GM23338 (cell line): ENCODE results near the gene GAL3ST2.

Source experiments
- EZH2 ChIP-seq: fragments of 200-600 bp; sonication (generic); IDR thresholded peaks from one replicate; pipeline ENCODE4 v1.8.0; 2017; ENCODE audit warnings: antibody characterized with exemption, mild to moderate bottlenecking, low read depth; ENCODE audit not compliant: unreplicated experiment
- EZH2phosphoT487 ChIP-seq: fragments of 200-600 bp; sonication (generic); IDR thresholded peaks from one replicate; pipeline ENCODE4 v1.8.1; 2018; ENCODE audit warnings: antibody characterized with exemption; ENCODE audit not compliant: unreplicated experiment
- JUNB ChIP-seq: IDR thresholded peaks from one replicate; pipeline ENCODE4 v1.6.1; 2016; ENCODE audit warnings: antibody characterized with exemption; ENCODE audit not compliant: unreplicated experiment
- POLR2AphosphoS5 ChIP-seq: IDR thresholded peaks from 2 replicates; pipeline ENCODE4 v1.6.1; 2016; ENCODE audit warnings: antibody characterized with exemption, low read depth
- TF ChIP-seq, protein P1 (sequence below), 2 experiments: fragments of 200-600 bp in 1 of 2; sonication (generic) in 1 of 2; conservative IDR thresholded peaks; 2 replicates each; pipeline versions ENCODE4 v1.5.1 to v1.6.1; 2016 to 2017; ENCODE audit warnings: antibody characterized with exemption in 2 of 2, low read depth in 2 of 2, mild to moderate bottlenecking in 2 of 2, moderate library complexity in 1 of 2
- TF ChIP-seq, protein P2 (sequence below): fragments of 250-450 bp; sonication (Bioruptor Pico); IDR thresholded peaks from 2 replicates; pipeline ENCODE4 v1.5.0; 2020; ENCODE audit warnings: mild to moderate bottlenecking, moderate library complexity

DNA sequence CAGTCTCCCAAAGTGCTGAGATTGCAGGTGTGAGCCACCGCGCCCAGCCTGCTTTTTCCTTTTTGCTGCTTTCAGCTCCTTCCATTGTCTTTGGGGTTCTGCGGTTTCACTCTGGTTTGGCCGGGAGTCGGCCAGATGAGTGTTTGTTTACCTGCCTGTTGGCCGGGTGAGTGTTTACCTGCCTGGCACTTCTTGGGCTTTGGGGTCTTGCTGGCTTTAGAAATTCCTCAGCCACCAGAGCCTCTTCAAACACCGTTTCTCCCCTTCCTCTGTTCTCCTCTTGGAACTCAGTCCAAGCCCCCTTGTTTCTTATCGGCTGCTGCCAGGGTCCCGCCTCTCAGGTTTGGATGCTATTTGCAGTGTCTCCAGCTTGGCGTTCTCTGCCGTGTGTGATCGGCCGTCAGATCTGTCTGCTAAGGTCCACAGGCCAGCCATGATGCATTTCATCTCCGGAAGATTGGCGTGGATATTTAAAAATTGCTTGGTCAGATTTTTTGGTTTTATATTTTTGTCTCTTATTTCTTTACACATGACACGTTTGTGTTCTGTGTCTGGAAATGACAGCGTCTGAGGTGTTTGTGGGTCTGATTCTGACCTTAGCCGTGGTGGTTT lies 14.2 kb upstream of the GAL3ST2 start:
- no peak for TF ChIP-seq EZH2
- TF ChIP-seq, protein P1, sequence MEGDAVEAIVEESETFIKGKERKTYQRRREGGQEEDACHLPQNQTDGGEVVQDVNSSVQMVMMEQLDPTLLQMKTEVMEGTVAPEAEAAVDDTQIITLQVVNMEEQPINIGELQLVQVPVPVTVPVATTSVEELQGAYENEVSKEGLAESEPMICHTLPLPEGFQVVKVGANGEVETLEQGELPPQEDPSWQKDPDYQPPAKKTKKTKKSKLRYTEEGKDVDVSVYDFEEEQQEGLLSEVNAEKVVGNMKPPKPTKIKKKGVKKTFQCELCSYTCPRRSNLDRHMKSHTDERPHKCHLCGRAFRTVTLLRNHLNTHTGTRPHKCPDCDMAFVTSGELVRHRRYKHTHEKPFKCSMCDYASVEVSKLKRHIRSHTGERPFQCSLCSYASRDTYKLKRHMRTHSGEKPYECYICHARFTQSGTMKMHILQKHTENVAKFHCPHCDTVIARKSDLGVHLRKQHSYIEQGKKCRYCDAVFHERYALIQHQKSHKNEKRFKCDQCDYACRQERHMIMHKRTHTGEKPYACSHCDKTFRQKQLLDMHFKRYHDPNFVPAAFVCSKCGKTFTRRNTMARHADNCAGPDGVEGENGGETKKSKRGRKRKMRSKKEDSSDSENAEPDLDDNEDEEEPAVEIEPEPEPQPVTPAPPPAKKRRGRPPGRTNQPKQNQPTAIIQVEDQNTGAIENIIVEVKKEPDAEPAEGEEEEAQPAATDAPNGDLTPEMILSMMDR (conservative IDR thresholded peaks at IDR 0.05; ENCODE audit: low read depth in 2 of 2), result no peak
- no peak for TF ChIP-seq JUNB
- TF ChIP-seq, protein P2, sequence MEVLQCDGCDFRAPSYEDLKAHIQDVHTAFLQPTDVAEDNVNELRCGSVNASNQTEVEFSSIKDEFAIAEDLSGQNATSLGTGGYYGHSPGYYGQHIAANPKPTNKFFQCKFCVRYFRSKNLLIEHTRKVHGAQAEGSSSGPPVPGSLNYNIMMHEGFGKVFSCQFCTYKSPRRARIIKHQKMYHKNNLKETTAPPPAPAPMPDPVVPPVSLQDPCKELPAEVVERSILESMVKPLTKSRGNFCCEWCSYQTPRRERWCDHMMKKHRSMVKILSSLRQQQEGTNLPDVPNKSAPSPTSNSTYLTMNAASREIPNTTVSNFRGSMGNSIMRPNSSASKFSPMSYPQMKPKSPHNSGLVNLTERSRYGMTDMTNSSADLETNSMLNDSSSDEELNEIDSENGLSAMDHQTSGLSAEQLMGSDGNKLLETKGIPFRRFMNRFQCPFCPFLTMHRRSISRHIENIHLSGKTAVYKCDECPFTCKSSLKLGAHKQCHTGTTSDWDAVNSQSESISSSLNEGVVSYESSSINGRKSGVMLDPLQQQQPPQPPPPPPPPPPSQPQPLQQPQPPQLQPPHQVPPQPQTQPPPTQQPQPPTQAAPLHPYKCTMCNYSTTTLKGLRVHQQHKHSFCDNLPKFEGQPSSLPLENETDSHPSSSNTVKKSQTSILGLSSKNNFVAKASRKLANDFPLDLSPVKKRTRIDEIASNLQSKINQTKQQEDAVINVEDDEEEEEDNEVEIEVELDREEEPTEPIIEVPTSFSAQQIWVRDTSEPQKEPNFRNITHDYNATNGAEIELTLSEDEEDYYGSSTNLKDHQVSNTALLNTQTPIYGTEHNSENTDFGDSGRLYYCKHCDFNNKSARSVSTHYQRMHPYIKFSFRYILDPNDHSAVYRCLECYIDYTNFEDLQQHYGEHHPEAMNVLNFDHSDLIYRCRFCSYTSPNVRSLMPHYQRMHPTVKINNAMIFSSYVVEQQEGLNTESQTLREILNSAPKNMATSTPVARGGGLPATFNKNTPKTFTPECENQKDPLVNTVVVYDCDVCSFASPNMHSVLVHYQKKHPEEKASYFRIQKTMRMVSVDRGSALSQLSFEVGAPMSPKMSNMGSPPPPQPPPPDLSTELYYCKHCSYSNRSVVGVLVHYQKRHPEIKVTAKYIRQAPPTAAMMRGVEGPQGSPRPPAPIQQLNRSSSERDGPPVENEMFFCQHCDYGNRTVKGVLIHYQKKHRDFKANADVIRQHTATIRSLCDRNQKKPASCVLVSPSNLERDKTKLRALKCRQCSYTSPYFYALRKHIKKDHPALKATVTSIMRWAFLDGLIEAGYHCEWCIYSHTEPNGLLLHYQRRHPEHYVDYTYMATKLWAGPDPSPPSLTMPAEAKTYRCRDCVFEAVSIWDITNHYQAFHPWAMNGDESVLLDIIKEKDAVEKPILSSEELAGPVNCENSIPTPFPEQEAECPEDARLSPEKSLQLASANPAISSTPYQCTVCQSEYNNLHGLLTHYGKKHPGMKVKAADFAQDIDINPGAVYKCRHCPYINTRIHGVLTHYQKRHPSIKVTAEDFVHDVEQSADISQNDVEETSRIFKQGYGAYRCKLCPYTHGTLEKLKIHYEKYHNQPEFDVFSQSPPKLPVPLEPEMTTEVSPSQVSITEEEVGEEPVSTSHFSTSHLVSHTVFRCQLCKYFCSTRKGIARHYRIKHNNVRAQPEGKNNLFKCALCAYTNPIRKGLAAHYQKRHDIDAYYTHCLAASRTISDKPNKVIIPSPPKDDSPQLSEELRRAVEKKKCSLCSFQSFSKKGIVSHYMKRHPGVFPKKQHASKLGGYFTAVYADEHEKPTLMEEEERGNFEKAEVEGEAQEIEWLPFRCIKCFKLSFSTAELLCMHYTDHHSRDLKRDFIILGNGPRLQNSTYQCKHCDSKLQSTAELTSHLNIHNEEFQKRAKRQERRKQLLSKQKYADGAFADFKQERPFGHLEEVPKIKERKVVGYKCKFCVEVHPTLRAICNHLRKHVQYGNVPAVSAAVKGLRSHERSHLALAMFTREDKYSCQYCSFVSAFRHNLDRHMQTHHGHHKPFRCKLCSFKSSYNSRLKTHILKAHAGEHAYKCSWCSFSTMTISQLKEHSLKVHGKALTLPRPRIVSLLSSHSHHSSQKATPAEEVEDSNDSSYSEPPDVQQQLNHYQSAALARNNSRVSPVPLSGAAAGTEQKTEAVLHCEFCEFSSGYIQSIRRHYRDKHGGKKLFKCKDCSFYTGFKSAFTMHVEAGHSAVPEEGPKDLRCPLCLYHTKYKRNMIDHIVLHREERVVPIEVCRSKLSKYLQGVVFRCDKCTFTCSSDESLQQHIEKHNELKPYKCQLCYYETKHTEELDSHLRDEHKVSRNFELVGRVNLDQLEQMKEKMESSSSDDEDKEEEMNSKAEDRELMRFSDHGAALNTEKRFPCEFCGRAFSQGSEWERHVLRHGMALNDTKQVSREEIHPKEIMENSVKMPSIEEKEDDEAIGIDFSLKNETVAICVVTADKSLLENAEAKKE (CRISPR knock-in tag), result no peak
- TF ChIP-seq POLR2AphosphoS5, result no peak
- TF ChIP-seq EZH2phosphoT487, result no peak
